ENCODE data around the gene FLT3LG. TPM values are rescaled to one million over a fixed set of nuclear protein-coding genes. Genes with fewer than 3 reads are reported as not detected.

The FLT3LG gene
- total and polyA plus RNA-seq, 9 of the 15 experiments (the other 6 are each of a cell fraction or from before 2014, with no cell fraction given) = 0.31 to 6.4 (median 1.1) TPM

DNA sequence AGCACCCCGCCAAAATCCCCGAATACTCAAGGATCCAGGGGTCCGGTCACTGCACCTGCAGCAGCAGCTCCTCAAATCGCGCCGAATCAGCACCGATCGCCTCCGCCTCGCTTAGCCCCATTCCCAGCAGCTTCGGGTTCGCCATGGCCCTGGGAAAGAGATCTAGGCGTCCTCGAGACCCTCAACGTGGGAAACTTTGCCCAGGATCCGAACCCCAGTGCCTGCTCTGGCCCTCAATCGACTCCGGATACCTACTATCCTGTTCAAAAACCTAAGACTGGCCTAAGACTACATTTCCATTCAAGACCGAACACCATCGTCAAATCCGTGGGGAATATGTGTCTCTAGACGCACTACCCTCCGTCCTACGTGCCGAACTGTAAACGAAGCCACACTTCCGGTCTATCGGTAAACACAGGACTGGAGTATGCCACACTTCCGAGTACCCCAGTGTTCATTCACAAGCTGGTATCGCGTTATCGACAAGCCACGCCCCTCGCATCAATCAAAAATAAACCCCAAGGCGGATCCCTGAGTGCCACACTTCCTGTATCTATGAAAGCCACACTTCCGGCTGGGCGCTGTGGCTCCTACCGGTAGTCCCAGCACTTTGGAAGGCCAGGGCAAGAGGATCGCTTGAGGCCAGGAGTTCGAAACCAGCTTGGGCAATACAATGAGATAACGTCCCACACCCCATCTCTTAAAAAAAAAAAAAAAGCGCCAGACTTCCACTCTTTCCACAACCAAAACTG, 22.4 kb upstream of the FLT3LG start, which contains the start of gene PIH1D1 (continued):
- TF ChIP-seq, protein P1, sequence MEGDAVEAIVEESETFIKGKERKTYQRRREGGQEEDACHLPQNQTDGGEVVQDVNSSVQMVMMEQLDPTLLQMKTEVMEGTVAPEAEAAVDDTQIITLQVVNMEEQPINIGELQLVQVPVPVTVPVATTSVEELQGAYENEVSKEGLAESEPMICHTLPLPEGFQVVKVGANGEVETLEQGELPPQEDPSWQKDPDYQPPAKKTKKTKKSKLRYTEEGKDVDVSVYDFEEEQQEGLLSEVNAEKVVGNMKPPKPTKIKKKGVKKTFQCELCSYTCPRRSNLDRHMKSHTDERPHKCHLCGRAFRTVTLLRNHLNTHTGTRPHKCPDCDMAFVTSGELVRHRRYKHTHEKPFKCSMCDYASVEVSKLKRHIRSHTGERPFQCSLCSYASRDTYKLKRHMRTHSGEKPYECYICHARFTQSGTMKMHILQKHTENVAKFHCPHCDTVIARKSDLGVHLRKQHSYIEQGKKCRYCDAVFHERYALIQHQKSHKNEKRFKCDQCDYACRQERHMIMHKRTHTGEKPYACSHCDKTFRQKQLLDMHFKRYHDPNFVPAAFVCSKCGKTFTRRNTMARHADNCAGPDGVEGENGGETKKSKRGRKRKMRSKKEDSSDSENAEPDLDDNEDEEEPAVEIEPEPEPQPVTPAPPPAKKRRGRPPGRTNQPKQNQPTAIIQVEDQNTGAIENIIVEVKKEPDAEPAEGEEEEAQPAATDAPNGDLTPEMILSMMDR (IDR thresholded peaks at IDR 0.05 in 2 of 3, conservative IDR thresholded peaks at IDR 0.05 in 1 of 3; ENCODE audit: insufficient read depth in 2 of 3, low read depth in 1 of 3, low read length in 3 of 3) = peak in 1 of 3 experiments; percentile 34; a peak in 2 of 6 replicates
- TF ChIP-seq, protein P2, sequence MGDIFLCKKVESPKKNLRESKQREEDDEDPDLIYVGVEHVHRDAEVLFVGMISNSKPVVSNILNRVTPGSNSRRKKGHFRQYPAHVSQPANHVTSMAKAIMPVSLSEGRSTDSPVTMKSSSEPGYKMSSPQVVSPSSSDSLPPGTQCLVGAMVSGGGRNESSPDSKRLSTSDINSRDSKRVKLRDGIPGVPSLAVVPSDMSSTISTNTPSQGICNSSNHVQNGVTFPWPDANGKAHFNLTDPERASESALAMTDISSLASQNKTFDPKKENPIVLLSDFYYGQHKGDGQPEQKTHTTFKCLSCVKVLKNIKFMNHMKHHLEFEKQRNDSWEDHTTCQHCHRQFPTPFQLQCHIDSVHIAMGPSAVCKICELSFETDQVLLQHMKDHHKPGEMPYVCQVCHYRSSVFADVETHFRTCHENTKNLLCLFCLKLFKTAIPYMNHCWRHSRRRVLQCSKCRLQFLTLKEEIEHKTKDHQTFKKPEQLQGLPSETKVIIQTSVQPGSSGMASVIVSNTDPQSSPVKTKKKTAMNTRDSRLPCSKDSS (IDR thresholded peaks at IDR 0.05; ENCODE audit: low read depth, partially characterized antibody) = no peak
- TF ChIP-seq, protein P3, sequence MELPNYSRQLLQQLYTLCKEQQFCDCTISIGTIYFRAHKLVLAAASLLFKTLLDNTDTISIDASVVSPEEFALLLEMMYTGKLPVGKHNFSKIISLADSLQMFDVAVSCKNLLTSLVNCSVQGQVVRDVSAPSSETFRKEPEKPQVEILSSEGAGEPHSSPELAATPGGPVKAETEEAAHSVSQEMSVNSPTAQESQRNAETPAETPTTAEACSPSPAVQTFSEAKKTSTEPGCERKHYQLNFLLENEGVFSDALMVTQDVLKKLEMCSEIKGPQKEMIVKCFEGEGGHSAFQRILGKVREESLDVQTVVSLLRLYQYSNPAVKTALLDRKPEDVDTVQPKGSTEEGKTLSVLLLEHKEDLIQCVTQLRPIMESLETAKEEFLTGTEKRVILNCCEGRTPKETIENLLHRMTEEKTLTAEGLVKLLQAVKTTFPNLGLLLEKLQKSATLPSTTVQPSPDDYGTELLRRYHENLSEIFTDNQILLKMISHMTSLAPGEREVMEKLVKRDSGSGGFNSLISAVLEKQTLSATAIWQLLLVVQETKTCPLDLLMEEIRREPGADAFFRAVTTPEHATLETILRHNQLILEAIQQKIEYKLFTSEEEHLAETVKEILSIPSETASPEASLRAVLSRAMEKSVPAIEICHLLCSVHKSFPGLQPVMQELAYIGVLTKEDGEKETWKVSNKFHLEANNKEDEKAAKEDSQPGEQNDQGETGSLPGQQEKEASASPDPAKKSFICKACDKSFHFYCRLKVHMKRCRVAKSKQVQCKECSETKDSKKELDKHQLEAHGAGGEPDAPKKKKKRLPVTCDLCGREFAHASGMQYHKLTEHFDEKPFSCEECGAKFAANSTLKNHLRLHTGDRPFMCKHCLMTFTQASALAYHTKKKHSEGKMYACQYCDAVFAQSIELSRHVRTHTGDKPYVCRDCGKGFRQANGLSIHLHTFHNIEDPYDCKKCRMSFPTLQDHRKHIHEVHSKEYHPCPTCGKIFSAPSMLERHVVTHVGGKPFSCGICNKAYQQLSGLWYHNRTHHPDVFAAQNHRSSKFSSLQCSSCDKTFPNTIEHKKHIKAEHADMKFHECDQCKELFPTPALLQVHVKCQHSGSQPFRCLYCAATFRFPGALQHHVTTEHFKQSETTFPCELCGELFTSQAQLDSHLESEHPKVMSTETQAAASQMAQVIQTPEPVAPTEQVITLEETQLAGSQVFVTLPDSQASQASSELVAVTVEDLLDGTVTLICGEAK (IDR thresholded peaks at IDR 0.05) = peak; percentile 98
- TF ChIP-seq, protein P3 (CRISPR knock-in tag; IDR thresholded peaks at IDR 0.05) = no peak
- TF ChIP-seq, protein P4, sequence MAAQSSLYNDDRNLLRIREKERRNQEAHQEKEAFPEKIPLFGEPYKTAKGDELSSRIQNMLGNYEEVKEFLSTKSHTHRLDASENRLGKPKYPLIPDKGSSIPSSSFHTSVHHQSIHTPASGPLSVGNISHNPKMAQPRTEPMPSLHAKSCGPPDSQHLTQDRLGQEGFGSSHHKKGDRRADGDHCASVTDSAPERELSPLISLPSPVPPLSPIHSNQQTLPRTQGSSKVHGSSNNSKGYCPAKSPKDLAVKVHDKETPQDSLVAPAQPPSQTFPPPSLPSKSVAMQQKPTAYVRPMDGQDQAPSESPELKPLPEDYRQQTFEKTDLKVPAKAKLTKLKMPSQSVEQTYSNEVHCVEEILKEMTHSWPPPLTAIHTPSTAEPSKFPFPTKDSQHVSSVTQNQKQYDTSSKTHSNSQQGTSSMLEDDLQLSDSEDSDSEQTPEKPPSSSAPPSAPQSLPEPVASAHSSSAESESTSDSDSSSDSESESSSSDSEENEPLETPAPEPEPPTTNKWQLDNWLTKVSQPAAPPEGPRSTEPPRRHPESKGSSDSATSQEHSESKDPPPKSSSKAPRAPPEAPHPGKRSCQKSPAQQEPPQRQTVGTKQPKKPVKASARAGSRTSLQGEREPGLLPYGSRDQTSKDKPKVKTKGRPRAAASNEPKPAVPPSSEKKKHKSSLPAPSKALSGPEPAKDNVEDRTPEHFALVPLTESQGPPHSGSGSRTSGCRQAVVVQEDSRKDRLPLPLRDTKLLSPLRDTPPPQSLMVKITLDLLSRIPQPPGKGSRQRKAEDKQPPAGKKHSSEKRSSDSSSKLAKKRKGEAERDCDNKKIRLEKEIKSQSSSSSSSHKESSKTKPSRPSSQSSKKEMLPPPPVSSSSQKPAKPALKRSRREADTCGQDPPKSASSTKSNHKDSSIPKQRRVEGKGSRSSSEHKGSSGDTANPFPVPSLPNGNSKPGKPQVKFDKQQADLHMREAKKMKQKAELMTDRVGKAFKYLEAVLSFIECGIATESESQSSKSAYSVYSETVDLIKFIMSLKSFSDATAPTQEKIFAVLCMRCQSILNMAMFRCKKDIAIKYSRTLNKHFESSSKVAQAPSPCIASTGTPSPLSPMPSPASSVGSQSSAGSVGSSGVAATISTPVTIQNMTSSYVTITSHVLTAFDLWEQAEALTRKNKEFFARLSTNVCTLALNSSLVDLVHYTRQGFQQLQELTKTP (IDR thresholded peaks at IDR 0.05; ENCODE audit: low read depth in 1 of 2, partially characterized antibody in 2 of 2) = peak in 1 of 2 experiments; percentile 61
- TF ChIP-seq TBP (optimal IDR thresholded peaks at IDR 0.05; ENCODE audit: low read depth, low read length) (peak; percentile 87), ZNF583 (CRISPR knock-in tag; IDR thresholded peaks at IDR 0.05) (no peak)
- TF ChIP-seq, protein P5, sequence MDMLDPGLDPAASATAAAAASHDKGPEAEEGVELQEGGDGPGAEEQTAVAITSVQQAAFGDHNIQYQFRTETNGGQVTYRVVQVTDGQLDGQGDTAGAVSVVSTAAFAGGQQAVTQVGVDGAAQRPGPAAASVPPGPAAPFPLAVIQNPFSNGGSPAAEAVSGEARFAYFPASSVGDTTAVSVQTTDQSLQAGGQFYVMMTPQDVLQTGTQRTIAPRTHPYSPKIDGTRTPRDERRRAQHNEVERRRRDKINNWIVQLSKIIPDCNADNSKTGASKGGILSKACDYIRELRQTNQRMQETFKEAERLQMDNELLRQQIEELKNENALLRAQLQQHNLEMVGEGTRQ (CRISPR knock-in tag; IDR thresholded peaks at IDR 0.05) = no peak
